ENCODE measurements around the gene ABHD17B.

ABHD17B gene

DNA sequence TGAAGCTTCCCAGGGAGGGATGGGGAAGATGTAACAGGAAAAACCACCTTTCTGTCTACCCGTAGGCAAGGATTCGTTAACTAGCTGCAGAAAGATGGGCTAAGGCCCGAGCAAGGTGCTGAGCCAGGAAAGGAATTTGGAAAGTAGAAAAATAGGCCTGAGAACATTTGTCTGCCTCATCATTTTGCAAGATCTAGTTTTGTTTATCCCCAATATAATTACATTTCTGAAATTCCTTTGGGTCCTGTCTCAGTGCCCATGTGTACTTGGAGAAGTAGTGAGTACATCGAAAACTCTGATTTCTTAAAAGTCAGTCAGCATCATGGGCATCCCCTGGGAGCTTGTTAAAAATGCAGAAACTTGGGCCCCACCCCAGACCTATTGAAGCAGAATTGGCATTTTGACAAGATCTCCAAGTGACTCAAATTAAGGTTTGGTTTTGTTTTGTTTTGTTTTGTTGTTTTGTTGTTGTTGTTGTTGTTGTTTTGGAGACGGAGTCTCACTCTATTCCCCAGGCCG is 90.5 kb downstream of the ABHD17B start:
- no peak for TF ChIP-seq EZH2phosphoT487 (IDR thresholded peaks at IDR 0.05; ENCODE audit: borderline replicate concordance)
- TF ChIP-seq, protein P1, sequence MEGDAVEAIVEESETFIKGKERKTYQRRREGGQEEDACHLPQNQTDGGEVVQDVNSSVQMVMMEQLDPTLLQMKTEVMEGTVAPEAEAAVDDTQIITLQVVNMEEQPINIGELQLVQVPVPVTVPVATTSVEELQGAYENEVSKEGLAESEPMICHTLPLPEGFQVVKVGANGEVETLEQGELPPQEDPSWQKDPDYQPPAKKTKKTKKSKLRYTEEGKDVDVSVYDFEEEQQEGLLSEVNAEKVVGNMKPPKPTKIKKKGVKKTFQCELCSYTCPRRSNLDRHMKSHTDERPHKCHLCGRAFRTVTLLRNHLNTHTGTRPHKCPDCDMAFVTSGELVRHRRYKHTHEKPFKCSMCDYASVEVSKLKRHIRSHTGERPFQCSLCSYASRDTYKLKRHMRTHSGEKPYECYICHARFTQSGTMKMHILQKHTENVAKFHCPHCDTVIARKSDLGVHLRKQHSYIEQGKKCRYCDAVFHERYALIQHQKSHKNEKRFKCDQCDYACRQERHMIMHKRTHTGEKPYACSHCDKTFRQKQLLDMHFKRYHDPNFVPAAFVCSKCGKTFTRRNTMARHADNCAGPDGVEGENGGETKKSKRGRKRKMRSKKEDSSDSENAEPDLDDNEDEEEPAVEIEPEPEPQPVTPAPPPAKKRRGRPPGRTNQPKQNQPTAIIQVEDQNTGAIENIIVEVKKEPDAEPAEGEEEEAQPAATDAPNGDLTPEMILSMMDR (conservative IDR thresholded peaks at IDR 0.05; ENCODE audit: low read length) = no peak

DNA sequence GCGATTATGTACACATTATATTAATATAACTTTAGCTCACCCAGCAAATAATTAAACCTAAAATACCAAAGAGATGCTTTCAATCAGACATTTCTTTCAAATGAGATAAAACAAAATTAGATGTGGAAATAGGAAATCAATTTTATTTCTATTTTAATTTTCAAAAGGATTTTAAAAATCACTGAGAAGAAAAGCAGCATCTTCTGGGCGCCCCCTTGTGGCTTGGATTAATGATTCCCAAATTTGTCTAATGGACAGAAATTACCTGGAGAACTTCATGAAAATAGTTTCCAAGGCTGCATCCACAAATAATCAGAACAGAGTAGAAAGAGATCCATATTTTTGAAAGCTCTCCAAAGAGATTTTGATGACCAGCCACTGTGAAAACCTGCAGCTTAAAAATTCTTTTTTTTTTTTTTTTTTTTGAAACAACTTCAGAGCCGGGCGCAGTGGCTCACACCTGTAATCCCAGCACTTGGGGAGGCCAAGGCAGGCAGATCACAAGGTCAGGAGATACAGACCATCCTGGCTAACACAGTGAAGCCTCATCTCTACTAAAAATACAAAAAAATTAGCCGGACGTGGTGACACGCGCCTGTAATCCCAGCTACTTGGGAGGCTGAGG is 91.8 kb downstream of the ABHD17B start:
- Histone ChIP-seq H3K9me2 (replicated peaks; ENCODE audit: low read depth, low read length) (no peaks in the 10 kb centered on the region), H3F3A (ENCODE audit: low read depth) (peaks cover 9% of the 10 kb centered on the region), H3K4me3 (ENCODE audit: low read length, poor library complexity, severe bottlenecking) (no peak overlapping the region), H3K9me3 (ENCODE audit: insufficient read depth, low read depth, low read length) (no peaks in the 10 kb centered on the region), H2AFZ (ENCODE audit: low read length) (no peak overlapping the region), H3K4me2 (ENCODE audit: low read depth, low read length, poor library complexity, severe bottlenecking) (no peak overlapping the region), H3K36me3 (ENCODE audit: insufficient read depth, low read length) (no peaks in the 10 kb centered on the region), H3K4me1 (ENCODE audit: insufficient read depth, low read length, poor library complexity, severe bottlenecking) (peaks cover 37% of the 10 kb centered on the region), H3K27me3 (ENCODE audit: insufficient read depth, low read length, poor library complexity, severe bottlenecking) (no peaks in the 10 kb centered on the region), H4K20me1 (ENCODE audit: insufficient read depth, low read length, poor library complexity, severe bottlenecking) (no peaks in the 10 kb centered on the region), H3K79me2 (ENCODE audit: insufficient read depth, low read length) (0 out of 2 replicates have a peak, but pooled peaks cover 4% of the 10 kb centered on the region), H3K9ac (ENCODE audit: low read depth, low read length, poor library complexity, severe bottlenecking) (no peak overlapping the region)
- no peak for TF ChIP-seq EZH2phosphoT487 (IDR thresholded peaks at IDR 0.05; ENCODE audit: borderline replicate concordance)
- TF ChIP-seq, protein P1 (conservative IDR thresholded peaks at IDR 0.05; ENCODE audit: low read length) = peak; percentile 90

More for the DNA sequence above, 90.5 kb downstream of the ABHD17B start:
- Histone ChIP-seq H4K20me1 (ENCODE audit: insufficient read depth, low read length, poor library complexity, severe bottlenecking) (no peaks in the 10 kb centered on the region), H2AFZ (ENCODE audit: low read length) (no peak overlapping the region), H3K79me2 (ENCODE audit: insufficient read depth, low read length) (0 out of 2 replicates have a peak, but pooled peaks cover 4% of the 10 kb centered on the region), H3K36me3 (ENCODE audit: insufficient read depth, low read length) (no peaks in the 10 kb centered on the region), H3K4me1 (ENCODE audit: insufficient read depth, low read length, poor library complexity, severe bottlenecking) (peaks cover 40% of the 10 kb centered on the region), H3K9me3 (ENCODE audit: insufficient read depth, low read depth, low read length) (no peaks in the 10 kb centered on the region), H3K9ac (ENCODE audit: low read depth, low read length, poor library complexity, severe bottlenecking) (no peak overlapping the region), H3K9me2 (replicated peaks; ENCODE audit: low read depth, low read length) (no peaks in the 10 kb centered on the region), H3F3A (ENCODE audit: low read depth) (peaks cover 9% of the 10 kb centered on the region), H3K4me3 (ENCODE audit: low read length, poor library complexity, severe bottlenecking) (no peak overlapping the region), H3K4me2 (ENCODE audit: low read depth, low read length, poor library complexity, severe bottlenecking) (no peak overlapping the region), H3K27me3 (ENCODE audit: insufficient read depth, low read length, poor library complexity, severe bottlenecking) (no peaks in the 10 kb centered on the region)

DNA sequence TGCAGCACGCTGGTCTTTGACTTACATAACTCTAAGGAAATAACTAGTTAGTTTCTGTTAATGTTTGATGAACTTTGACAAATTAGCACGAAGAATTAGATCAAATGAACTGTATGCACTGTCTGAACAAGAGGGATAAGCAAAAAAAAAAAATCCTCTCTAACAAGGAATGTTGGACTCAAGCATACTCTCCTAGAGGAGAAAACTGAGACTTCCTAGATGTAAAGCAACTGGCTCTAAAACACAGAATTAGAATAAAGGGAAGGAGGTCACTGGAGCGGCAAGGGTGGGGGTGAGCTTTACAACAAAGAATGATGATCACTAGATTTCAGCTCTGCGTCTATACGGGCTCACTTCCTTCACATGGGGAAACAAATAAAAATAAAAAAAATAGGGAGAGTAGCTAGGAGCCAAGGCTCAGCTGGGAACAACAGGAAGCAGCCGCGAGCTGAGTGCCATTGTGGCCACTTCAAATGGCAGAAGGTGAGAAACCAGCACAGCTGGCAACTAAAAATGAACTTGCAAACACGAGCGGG is 94.0 kb downstream of the ABHD17B start:
- TF ChIP-seq, protein P1 (conservative IDR thresholded peaks at IDR 0.05; ENCODE audit: low read length) = no peak
- no peak for TF ChIP-seq EZH2phosphoT487 (IDR thresholded peaks at IDR 0.05; ENCODE audit: borderline replicate concordance)
- H3K4me1 ChIP-seq (ENCODE audit: insufficient read depth, low read length, poor library complexity, severe bottlenecking) = peaks cover 26% of the 10 kb centered on the region
- H3K4me3 ChIP-seq (ENCODE audit: low read length, poor library complexity, severe bottlenecking) = no peak overlapping the region
- no peaks in the 10 kb centered on the region for H4K20me1 ChIP-seq (ENCODE audit: insufficient read depth, low read length, poor library complexity, severe bottlenecking)
- no peak overlapping the region for H3K9ac ChIP-seq (ENCODE audit: low read depth, low read length, poor library complexity, severe bottlenecking)
- no peaks in the 10 kb centered on the region for H3K9me2 ChIP-seq (replicated peaks; ENCODE audit: low read depth, low read length)
- 0 out of 2 replicates have a peak, but pooled peaks cover 4% of the 10 kb centered on the region for H3K79me2 ChIP-seq (ENCODE audit: insufficient read depth, low read length)
- no peaks in the 10 kb centered on the region for H3K36me3 ChIP-seq (ENCODE audit: insufficient read depth, low read length)
- H3K9me3 ChIP-seq (ENCODE audit: insufficient read depth, low read depth, low read length) = no peaks in the 10 kb centered on the region
- H3F3A ChIP-seq (ENCODE audit: low read depth) = peaks cover 1% of the 10 kb centered on the region; the same call in 1 of the 2 replicates
- H2AFZ ChIP-seq (ENCODE audit: low read length) = no peak overlapping the region
- no peaks in the 10 kb centered on the region for H3K27me3 ChIP-seq (ENCODE audit: insufficient read depth, low read length, poor library complexity, severe bottlenecking)
- no peak overlapping the region for H3K4me2 ChIP-seq (ENCODE audit: low read depth, low read length, poor library complexity, severe bottlenecking)
